ENCODE measurements around the gene VAV2.

VAV2 gene

DNA sequence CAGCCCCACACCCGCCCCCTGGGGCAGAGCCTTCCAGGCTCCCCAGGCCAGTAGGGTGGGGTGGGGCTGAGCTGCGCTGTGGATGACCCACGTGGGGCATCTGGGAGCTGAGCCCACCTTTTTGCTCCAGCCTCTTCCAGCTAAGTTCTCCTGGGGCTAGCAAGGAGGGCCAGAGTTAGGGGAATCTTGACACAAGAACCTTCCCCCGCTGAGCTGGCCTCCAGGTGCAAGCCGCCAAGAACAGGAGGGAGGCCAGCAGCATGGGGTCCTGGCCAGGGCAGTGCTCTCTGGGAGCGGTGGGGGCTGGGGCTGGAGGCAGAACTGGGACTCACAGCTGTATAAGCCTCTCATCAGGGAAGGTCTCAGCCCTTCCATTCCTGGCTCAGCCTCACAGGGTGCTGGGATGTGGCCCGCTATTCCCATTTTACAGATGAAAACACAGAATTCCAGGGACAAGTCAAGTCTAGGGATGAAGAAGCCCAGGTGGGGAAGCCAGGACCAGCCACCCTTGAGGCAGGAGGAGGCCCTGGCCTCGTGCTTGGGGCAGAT, 275.5 kb downstream of the VAV2 start:
- DNase-seq, result no peak

DNA sequence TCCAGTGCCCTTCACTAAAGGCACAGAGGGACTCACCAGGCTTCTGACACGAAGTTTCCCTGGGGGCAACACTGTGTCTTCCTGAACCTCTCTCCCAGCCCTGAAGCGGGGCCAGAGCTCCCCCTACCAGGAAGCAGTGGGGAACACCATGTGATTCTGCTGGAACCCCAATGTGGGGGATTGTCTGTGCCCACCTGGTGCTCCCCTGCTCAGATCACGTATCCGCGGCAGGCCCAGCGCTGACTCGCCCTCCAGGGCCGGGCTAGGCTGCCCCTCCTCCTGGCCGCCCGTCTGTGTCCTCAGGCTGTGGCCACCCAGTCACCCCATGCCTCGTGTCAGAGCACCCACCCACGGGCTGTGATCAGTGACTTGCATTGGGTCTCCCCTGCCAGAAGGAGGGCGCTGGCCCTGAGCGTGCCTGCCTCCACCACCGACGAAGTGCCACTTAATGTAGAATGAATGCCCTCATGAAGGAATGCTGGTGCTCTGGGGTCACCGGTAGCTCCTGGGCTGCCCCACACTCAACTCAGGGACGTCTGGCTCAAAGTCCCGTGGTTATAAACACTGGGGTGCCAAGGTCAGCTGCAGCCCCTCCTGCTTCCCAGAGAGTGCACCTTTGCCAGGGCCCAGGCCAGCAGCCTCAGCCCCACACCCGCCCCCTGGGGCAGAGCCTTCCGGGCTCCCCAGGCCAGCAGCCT, 276.1 kb downstream of the VAV2 start:
- no peak for DNase-seq

DNA sequence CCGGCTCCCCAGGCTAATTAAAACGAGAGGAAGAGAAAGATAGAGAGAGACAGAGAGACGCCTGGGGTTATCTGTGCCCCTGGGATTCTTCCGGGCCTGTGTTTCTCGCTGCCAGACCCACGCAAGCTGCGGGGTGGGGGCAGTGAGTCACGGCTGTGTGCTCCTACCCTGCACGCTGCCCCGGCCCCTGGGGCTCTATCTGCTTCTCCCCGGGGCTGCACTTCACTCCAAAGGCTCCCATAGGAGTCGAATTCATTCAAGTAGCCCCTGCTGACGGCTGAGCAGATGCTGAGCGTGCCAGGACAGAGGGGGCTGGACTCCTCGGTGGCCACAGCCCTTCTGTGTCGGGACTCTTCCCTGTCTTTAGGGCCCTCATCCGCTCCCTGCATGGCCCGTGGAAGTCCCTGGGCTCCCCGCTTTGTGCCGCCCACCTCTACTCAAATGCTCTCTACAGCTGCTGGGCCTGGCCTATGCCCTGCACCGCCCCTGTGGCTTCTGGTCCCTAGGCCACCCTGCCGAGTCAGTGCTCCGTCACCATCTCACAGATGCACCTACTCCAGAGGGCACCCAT, 276.7 kb downstream of the VAV2 start:
- no peak for DNase-seq

DNA sequence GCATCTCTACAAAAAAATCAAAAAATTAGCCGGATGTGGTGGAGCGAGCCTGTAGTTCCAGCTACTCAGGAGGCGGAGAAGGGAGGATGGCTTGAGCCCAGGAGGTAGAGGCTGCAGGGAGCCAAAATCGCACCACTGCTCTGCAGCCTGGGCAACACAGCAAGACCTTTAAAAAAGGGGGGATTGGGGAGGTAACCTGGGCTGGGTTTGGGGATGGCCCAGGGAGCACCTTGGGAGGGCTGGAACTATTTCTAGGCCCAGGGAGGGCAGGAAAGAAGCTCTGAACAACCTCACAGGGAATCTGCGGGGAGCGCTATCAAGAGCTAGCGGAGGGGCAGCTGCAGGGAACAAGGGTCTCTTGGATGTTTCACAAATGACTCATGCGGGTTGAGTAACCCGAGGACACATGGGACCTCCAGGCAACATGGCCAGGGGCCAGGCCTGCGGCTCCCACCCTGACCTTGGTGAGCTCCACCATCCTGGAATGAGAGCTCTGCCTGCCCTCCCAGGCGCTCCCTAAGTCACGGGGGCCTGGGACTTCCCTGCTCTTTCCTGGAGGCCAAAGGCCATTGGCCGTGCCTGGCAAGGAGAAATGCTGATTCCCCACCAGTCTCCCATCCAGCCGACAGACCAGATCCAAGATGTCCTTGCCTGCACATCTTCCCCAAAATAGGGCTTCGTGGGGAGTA, 277.4 kb downstream of the VAV2 start:
- no peak for DNase-seq

DNA sequence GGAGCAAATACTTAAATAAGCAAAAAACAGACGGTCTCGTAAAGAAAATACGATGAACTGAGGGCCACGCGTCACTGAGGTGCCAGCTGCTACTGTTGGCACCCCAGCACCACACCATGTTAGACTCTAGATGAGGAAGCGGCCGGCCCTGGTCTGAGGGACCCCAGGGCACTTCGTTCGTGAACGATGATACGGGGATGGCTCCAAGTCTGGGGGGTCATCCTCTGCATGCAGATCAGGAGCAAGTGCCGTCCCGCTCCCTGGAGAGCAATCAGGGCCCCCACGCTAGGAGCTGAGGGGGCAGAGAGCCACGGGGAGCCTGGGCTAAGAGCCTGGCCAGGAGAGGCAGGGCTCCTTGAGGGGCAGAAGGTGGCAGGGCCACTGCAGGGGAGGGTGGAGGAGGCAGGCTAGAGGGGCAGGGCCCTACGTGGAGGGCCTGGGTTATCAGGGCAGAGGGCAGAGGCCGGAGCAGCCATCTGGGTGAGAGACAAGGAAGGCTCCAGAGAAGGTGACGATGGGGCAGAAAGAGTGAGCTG, 278.1 kb downstream of the VAV2 start:
- DNase-seq, result no peak

DNA sequence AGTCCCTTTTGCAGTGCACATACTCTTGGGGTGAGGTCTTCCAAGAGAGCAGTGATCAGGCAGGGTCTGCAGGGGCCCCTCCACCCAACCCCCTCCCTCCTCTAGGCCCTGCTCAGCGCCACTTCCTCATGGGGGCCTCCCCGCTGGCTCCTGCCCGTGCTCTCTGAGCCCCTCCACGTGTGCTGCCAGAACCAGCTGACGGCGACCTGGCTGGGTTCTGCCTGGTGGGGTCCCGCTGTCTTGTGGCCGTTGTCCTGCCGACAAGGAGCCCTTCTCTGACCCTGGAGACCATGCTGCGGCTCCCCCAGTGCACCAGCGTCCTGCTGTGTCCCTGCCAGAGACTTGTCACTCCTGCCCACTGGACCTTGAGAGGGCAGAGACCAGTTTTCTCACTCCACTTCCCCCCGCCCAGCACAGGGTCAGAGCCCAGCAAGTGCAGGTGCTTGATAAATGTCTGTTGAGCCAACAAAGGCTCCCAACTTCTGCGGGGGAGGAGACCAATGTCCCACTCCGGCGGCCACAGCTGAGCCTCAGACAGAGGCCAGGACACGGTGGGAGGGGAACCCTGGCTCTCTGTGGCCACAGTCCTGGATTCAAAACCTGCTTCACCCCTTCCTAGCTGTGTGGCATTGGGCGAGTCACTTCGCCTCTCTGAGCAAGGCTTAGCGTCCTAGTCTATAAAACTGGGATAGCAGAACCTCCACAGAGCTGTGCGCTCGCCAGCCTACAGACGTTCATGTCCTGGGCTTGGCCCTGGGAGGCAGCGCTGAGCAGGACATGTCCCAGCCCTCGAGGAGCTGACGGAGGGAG, 278.8 kb downstream of the VAV2 start:
- no peak for DNase-seq

DNA sequence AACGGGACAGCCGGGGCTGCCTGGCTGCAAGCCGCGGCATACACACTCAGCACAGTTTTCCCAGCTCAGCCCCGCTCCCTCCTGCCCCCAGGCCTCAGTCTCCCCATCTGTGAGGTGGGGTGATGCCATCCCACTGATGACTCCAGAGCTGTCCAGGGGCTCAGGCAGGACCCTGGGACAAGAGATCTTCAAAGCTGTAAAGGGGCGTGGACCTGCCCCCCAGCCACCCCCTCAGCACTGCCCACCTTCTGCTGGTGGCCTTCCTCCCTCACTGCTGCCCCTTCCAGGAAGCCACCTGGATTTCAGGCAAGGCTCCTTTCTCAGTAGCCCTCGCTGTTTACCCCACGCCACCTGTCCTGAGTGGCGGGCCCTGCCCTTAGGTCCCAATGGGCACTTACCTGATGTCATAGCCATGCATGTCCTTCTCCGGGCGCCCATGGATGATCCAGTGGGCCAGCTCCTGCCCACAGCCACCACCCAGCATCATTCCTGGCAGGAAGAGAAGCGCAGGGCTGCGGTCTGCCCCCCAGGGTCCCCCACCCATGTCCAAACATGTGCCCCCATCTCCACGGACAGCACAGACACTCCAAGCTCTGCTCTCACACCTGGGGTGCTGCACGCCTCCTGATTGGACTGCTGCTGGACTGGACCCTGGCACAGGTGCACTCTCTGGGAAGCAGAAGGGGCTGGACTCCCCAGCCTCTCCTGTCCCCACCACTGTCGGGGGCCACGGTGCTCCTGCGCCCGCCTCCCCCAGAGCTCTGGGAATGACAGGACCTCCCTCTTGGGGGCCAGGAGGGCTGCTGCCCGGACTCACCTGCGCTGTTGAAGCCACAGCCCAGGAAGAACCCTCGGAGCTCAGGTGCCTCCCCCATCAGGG, 279.7 kb downstream of the VAV2 start:
- no peak for DNase-seq

All from suppressor macrophage treated with lipopolysaccharide for 4 hours (primary cell).